ENCODE measurements around the gene KLHL35. TPM values are rescaled to one million over a fixed set of nuclear protein-coding genes. Genes with fewer than 3 reads are reported as not detected.

Gene KLHL35
- total and polyA plus RNA-seq, 4 donors = 0.62 to 2.4 (median 1.7) TPM

- no peak overlapping the region for H3K27ac ChIP-seq (ENCODE audit: low read depth in 1 of 2, low read length in 1 of 2)
- TF ChIP-seq CTCF (IDR thresholded peaks at IDR 0.05; ENCODE audit: control extremely low read depth, extremely low read depth) = no peak
Measured at GRCh38 chr11:75403983-75404658, 28.9 kb downstream of the KLHL35 start.

GRCh38 chr11:75403037-75403436 is 30.0 kb downstream of the KLHL35 start:
- no peak overlapping the region for H3K4me3 ChIP-seq
- no peak for TF ChIP-seq CTCF (IDR thresholded peaks at IDR 0.05; ENCODE audit: control extremely low read depth, extremely low read depth)
- no peak overlapping the region for H3K9ac ChIP-seq (ENCODE audit: insufficient read depth in 1 of 2, low read length in 2 of 2)
- DNase-seq (no peak), ATAC-seq (ENCODE audit: insufficient read depth, low FRiP score) (no peak)
- 59 to 68% methylated on average over 1 of the region's 1 CpG for WGBS, 2 donors
- H3K27me3 ChIP-seq (ENCODE audit: control insufficient read depth in 3 of 3, insufficient read depth in 3 of 3, low read length in 2 of 3) = no peaks in the 10 kb centered on the region
- no peak overlapping the region for H3K27ac ChIP-seq (ENCODE audit: low read depth in 1 of 2, low read length in 1 of 2)
- H3K36me3 ChIP-seq (ENCODE audit: control insufficient read depth in 4 of 4, insufficient read depth in 4 of 4, low read length in 4 of 4) = peaks cover 43 to 62% (median 54%) of the 10 kb centered on the region in 4 donors
- no peaks in the 10 kb centered on the region for H3K9me3 ChIP-seq (ENCODE audit: control insufficient read depth in 4 of 4, insufficient read depth in 3 of 4, low read length in 3 of 4)
- H3K4me1 ChIP-seq (ENCODE audit: control insufficient read depth in 5 of 5, insufficient read depth in 5 of 5, low read length in 5 of 5) = peaks cover 10 to 21% (median 14%) of the 10 kb centered on the region in 5 donors

More at GRCh38 chr11:75403983-75404658, 28.9 kb downstream of the KLHL35 start:
- ATAC-seq (ENCODE audit: insufficient read depth, low FRiP score) (no peak), DNase-seq (no peak)
- Histone ChIP-seq H3K9me3 (ENCODE audit: control insufficient read depth in 4 of 4, insufficient read depth in 3 of 4, low read length in 3 of 4) (no peaks in the 10 kb centered on the region), H3K4me3 (no peak overlapping the region), H3K4me1 (ENCODE audit: control insufficient read depth in 5 of 5, insufficient read depth in 5 of 5, low read length in 5 of 5) (peaks cover 10 to 21% (median 14%) of the 10 kb centered on the region in 5 donors), H3K9ac (ENCODE audit: insufficient read depth in 1 of 2, low read length in 2 of 2) (no peak overlapping the region), H3K36me3 (ENCODE audit: control insufficient read depth in 4 of 4, insufficient read depth in 4 of 4, low read length in 4 of 4) (peaks cover 43 to 62% (median 56%) of the 10 kb centered on the region in 4 donors), H3K27me3 (ENCODE audit: control insufficient read depth in 3 of 3, insufficient read depth in 3 of 3, low read length in 2 of 3) (no peaks in the 10 kb centered on the region)
- WGBS, 2 donors = 87 to 91% methylated on average over 15 of the region's 15 CpGs

- ATAC-seq (ENCODE audit: insufficient read depth, low FRiP score) (no peak), DNase-seq (no peak)
- Histone ChIP-seq H3K27ac (ENCODE audit: low read depth in 1 of 2, low read length in 1 of 2) (no peak overlapping the region), H3K27me3 (ENCODE audit: control insufficient read depth in 3 of 3, insufficient read depth in 3 of 3, low read length in 2 of 3) (no peaks in the 10 kb centered on the region), H3K36me3 (ENCODE audit: control insufficient read depth in 4 of 4, insufficient read depth in 4 of 4, low read length in 4 of 4) (peaks cover 43 to 59% (median 54%) of the 10 kb centered on the region in 4 donors), H3K4me3 (no peak overlapping the region), H3K4me1 (ENCODE audit: control insufficient read depth in 5 of 5, insufficient read depth in 5 of 5, low read length in 5 of 5) (peaks cover 10 to 21% (median 14%) of the 10 kb centered on the region in 5 donors), H3K9me3 (ENCODE audit: control insufficient read depth in 4 of 4, insufficient read depth in 3 of 4, low read length in 3 of 4) (no peaks in the 10 kb centered on the region), H3K9ac (ENCODE audit: insufficient read depth in 1 of 2, low read length in 2 of 2) (no peak overlapping the region)
- TF ChIP-seq CTCF (IDR thresholded peaks at IDR 0.05; ENCODE audit: control extremely low read depth, extremely low read depth) = no peak
- WGBS, 2 donors = 85 to 87% methylated on average over 10 of the region's 10 CpGs
Measured at GRCh38 chr11:75402002-75402773, 30.8 kb downstream of the KLHL35 start.
